Caco-2 (cell line): Measurements from ENCODE around the gene TAPBP. TPM values are rescaled to one million over a fixed set of nuclear protein-coding genes. Genes with fewer than 3 reads are reported as not detected.
"Not testable (repeated sequence)": the region's sequence is repeated elsewhere in the genome, so short reads cannot be mapped to it uniquely, and the experiment has no call there.

Source experiments
- BruUV-seq: library from RNA; stranded (reverse); fragments of 400-500 nt; replicated peaks from 2 replicates; lab custom pipeline; 2021; lab: Mats Ljungman, UMichigan
- CTCF ChIA-PET: fragments of 300-600 bp; sonication (Branson Sonifier 250); formaldehyde crosslinking; loops from one replicate; lab custom pipeline; 2022; ENCODE audit warnings: antibody characterized with exemption; lab: Charles Lee
- POLR2A ChIA-PET: fragments of 300-600 bp; sonication (Branson Sonifier 250); formaldehyde crosslinking; loops from one replicate; lab custom pipeline; 2022; ENCODE audit warnings: antibody characterized with exemption; lab: Charles Lee
- DNase-seq, 2 experiments: peaks; one replicate each; pipeline versions ENCODE4 v3.0.0 to v3.0.0-alpha.2; 2020 to 2022
- H3K27me3 ChIP-seq: replicated peaks from 2 replicates; pipeline ENCODE4 v1.6.0; 2011; ENCODE audit warnings: low read length; ENCODE audit not compliant: control insufficient read depth, insufficient read depth
- H3K36me3 ChIP-seq: 2 replicates; pipeline ENCODE4 v1.5.1; 2011; ENCODE audit warnings: low read length; ENCODE audit not compliant: control insufficient read depth, insufficient read depth
- H3K4me1 ChIP-seq: fragments of 250-450 bp; sonication (Bioruptor Pico); 2 replicates; pipeline ENCODE4 v1.5.1; 2020; ENCODE audit warnings: mild to moderate bottlenecking
- H3K4me3 ChIP-seq: 2 replicates; pipeline ENCODE4 v1.5.1; 2011; ENCODE audit warnings: low read depth, mild to moderate bottlenecking, control low read depth, low read length
- H3K9me3 ChIP-seq: fragments of 250-450 bp; sonication (Bioruptor Pico); 2 replicates; pipeline ENCODE4 v1.5.1; 2020; ENCODE audit warnings: mild to moderate bottlenecking, moderate library complexity
- H3K27ac Mint-ChIP-seq: one replicate; pipeline ENCODE4 v1.8.0; 2022; ENCODE audit warnings: mixed read lengths; ENCODE audit not compliant: unreplicated experiment
- H3K27me3 Mint-ChIP-seq: one replicate; pipeline ENCODE4 v1.8.0; 2022; ENCODE audit warnings: mixed read lengths; ENCODE audit not compliant: insufficient read depth, unreplicated experiment
- H3K36me3 Mint-ChIP-seq: one replicate; pipeline ENCODE4 v1.8.0; 2022; ENCODE audit warnings: mild to moderate bottlenecking, mixed read lengths; ENCODE audit not compliant: insufficient read depth, unreplicated experiment
- H3K4me1 Mint-ChIP-seq: one replicate; pipeline ENCODE4 v1.8.0; 2022; ENCODE audit warnings: low read depth, mixed read lengths; ENCODE audit not compliant: unreplicated experiment
- H3K4me3 Mint-ChIP-seq: one replicate; pipeline ENCODE4 v1.8.0; 2022; ENCODE audit warnings: mild to moderate bottlenecking, moderate library complexity, mixed read lengths; ENCODE audit not compliant: unreplicated experiment
- H3K9me3 Mint-ChIP-seq: one replicate; pipeline ENCODE4 v1.8.0; 2022; ENCODE audit warnings: mixed read lengths; ENCODE audit not compliant: unreplicated experiment
- CTCF ChIP-seq, 2 experiments: fragments of 200-600 bp in 1 of 2; IDR thresholded peaks; 1 replicate in 1 of 2; 2 replicates in 1 of 2; pipeline versions ENCODE4 v1.5.1 to v1.8.0; 2011 to 2022; ENCODE audit warnings: antibody characterized with exemption in 1 of 2, control low read depth in 1 of 2, inconsistent platforms in 1 of 2, low read depth in 1 of 2, low read length in 1 of 2, mild to moderate bottlenecking in 1 of 2, moderate library complexity in 1 of 2; ENCODE audit not compliant: insufficient read depth in 1 of 2, severe bottlenecking in 1 of 2, unreplicated experiment in 1 of 2
- intact Hi-C: fragments of 100-400 bp; cut with micrococcal nuclease; formaldehyde crosslinking; loops from one replicate; pipeline ENCODE4 v1.10.0; 2022; ENCODE audit not compliant: unreplicated experiment
- total RNA-seq: library from RNA; stranded (reverse); gene quantifications from 2 replicates; pipeline ENCODE4 v1.2.3, GENCODE V29; 2022

Gene TAPBP
- total RNA-seq, 1 experiment from 2014 or later: 36.7 TPM

- Histone ChIP-seq H3K4me3 (no peak overlapping the region), H3K36me3 (no peaks in the 10 kb centered on the region), H3K27me3 (no peaks in the 10 kb centered on the region), H3K4me1 (peaks cover 22% of the 10 kb centered on the region), H3K9me3 (no peaks in the 10 kb centered on the region)
- no peak for TF ChIP-seq CTCF (IDR thresholded peaks at IDR 0.05; ENCODE audit: insufficient read depth in 1 of 2, low read depth in 1 of 2, low read length in 1 of 2, severe bottlenecking in 1 of 2, unreplicated experiment in 1 of 2)
- H3K4me1 Mint-ChIP-seq: peaks cover 23% of the 10 kb centered on the region
- H3K36me3 Mint-ChIP-seq: no peaks in the 10 kb centered on the region
- no peaks in the 10 kb centered on the region for H3K27me3 Mint-ChIP-seq
- no peaks in the 10 kb centered on the region for H3K9me3 Mint-ChIP-seq
- H3K27ac Mint-ChIP-seq: no peak overlapping the region
- DNase-seq: no peak
- H3K4me3 Mint-ChIP-seq: no peak overlapping the region
- no TSS peak for BruUV-seq
- ChIA-PET CTCF (no interaction called here), POLR2A (no interaction called here)
- intact Hi-C loops: no loop called here
Observed at GRCh38 chr6:33356295-33356694, 42.4 kb upstream of the TAPBP start.

DNA sequence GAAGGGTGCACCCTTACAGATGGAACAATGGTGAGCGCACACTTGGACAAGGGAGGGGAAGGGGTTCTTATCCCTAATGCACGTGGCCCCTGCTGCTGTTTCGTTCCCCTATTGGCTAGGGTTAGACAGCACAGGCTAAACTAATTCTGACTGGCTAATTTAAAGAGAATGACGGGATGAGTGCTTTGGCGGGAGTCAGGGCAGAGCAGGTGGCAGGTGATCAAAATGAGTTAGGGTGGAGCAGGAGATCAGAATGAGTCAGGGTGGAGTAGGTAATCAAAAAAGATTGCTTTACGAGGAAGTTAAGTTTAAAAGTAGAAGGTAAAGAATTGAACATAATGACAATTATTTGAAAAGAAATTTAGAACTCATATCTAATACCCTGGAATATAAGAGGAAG is 42.0 kb upstream of the TAPBP start:
- H3K9me3 Mint-ChIP-seq, H3K4me3 Mint-ChIP-seq, H3K27me3 ChIP-seq, DNase-seq, POLR2A ChIA-PET, H3K36me3 ChIP-seq, H3K36me3 Mint-ChIP-seq, BruUV-seq, H3K4me3 ChIP-seq, H3K9me3 ChIP-seq, intact Hi-C loops, H3K27ac Mint-ChIP-seq, H3K27me3 Mint-ChIP-seq, CTCF ChIA-PET: not testable (repeated sequence)
- H3K4me1 ChIP-seq: peaks cover 22% of the 10 kb centered on the region
- H3K4me1 Mint-ChIP-seq: peaks cover 23% of the 10 kb centered on the region

- Mint-ChIP-seq H3K27me3 (no peaks in the 10 kb centered on the region), H3K36me3 (no peaks in the 10 kb centered on the region), H3K4me1 (peaks cover 38% of the 10 kb centered on the region), H3K27ac (no peak overlapping the region), H3K4me3 (no peak overlapping the region), H3K9me3 (no peaks in the 10 kb centered on the region)
- BruUV-seq: no TSS peak
- ChIA-PET CTCF (interaction anchor here (1.0 to 1.2 kb wide), 2 partner anchors 30 to 36 kb away, joined by 3 read pairs; no protein-coding TSS in a partner anchor), POLR2A (no interaction called here)
- TF ChIP-seq CTCF (IDR thresholded peaks at IDR 0.05; ENCODE audit: insufficient read depth in 1 of 2, low read depth in 1 of 2, low read length in 1 of 2, severe bottlenecking in 1 of 2, unreplicated experiment in 1 of 2): no peak
- DNase-seq: no peak
- Histone ChIP-seq H3K9me3 (no peaks in the 10 kb centered on the region), H3K27me3 (no peaks in the 10 kb centered on the region), H3K4me1 (peaks cover 13% of the 10 kb centered on the region), H3K4me3 (no peak overlapping the region), H3K36me3 (no peaks in the 10 kb centered on the region)
- intact Hi-C loops: loop anchor here (5.0 kb wide), 1 partner anchor 36 kb away; the partner anchor contains the start of gene TAPBP
Observed at GRCh38 chr6:33347816-33348215, 33.9 kb upstream of the TAPBP start.

DNA sequence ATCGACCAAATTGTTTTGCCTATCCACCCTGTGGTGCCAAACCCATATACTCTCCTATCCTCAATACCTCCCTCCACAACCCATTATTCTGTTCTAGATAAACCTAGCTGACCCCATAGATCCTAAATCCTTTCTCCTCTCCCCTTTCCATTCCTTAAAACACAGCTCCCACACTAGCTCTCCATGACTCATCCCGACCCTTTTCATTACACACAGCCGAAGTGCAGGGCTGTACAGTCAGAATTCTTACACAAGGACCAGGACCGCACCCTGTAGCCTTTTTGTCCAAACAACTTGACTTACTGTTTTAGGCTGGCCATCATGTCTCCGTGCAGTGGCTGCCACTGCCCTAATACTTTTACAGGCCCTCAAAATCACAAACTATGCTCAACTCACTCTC is 33.1 kb upstream of the TAPBP start:
- H3K36me3 ChIP-seq, DNase-seq, H3K27me3 Mint-ChIP-seq, H3K27ac Mint-ChIP-seq, CTCF ChIA-PET, H3K4me3 ChIP-seq, H3K27me3 ChIP-seq, BruUV-seq, H3K9me3 Mint-ChIP-seq, H3K4me3 Mint-ChIP-seq, H3K36me3 Mint-ChIP-seq, H3K9me3 ChIP-seq, POLR2A ChIA-PET: not testable (repeated sequence)
- H3K4me1 Mint-ChIP-seq: peaks cover 38% of the 10 kb centered on the region
- intact Hi-C loops: loop anchor here (5.0 kb wide), 1 partner anchor 35 kb away; the partner anchor contains the start of gene TAPBP
- H3K4me1 ChIP-seq: peaks cover 13% of the 10 kb centered on the region
